SK-N-SH treated with all-trans-retinoic acid at 6 μM for 48 hours (cell line): ENCODE measurements around the gene GRID1.

Source experiments
- ATAC-seq: fragments of 200-7000 bp; cut with Tn5 transposase; 3 replicates; pipeline ENCODE4 v1.9.1; 2020; ENCODE audit warnings: mild to moderate bottlenecking, moderate library complexity
- ARNTL ChIP-seq: fragments of 450-650 bp; formaldehyde crosslinking; IDR thresholded peaks from 2 replicates; pipeline ENCODE4 v1.5.0; 2020; ENCODE audit warnings: low read depth, mild to moderate bottlenecking, moderate library complexity, borderline replicate concordance
- BACH2 ChIP-seq: fragments of 250-450 bp; sonication (Bioruptor Pico); IDR thresholded peaks from 2 replicates; pipeline ENCODE4 v1.9.0; 2021; ENCODE audit warnings: mild to moderate bottlenecking, borderline replicate concordance
- CSRNP3 ChIP-seq: fragments of 250-450 bp; sonication (Bioruptor Pico); IDR thresholded peaks from 2 replicates; pipeline ENCODE4 v1.5.1; 2021; ENCODE audit warnings: mild to moderate bottlenecking, moderate library complexity
- ESRRG ChIP-seq: fragments of 250-450 bp; sonication (Bioruptor Pico); IDR thresholded peaks from 2 replicates; pipeline ENCODE4 v1.6.1; 2021; ENCODE audit warnings: mild to moderate bottlenecking
- GLIS3 ChIP-seq: fragments of 250-450 bp; sonication (Bioruptor Pico); IDR thresholded peaks from 2 replicates; pipeline ENCODE4 v1.5.0; 2020; ENCODE audit warnings: mild to moderate bottlenecking, moderate library complexity
- ISL1 ChIP-seq: fragments of 250-450 bp; sonication (Bioruptor Pico); IDR thresholded peaks from 2 replicates; pipeline ENCODE4 v2.1.2; 2022; ENCODE audit warnings: mild to moderate bottlenecking, moderate library complexity
- OSR1 ChIP-seq: fragments of 250-450 bp; sonication (Bioruptor Pico); IDR thresholded peaks from 2 replicates; pipeline ENCODE4 v1.8.0; 2022; ENCODE audit warnings: moderate library complexity, mild to moderate bottlenecking, inconsistent platforms
- POU6F1 ChIP-seq: fragments of 250-450 bp; sonication (Bioruptor Pico); IDR thresholded peaks from 2 replicates; pipeline ENCODE4 v1.8.0; 2021; ENCODE audit warnings: low read depth, mild to moderate bottlenecking, moderate library complexity, borderline replicate concordance
- PPARA ChIP-seq: fragments of 250-450 bp; sonication (Bioruptor Pico); IDR thresholded peaks from 2 replicates; pipeline ENCODE4 v1.5.0; 2020; ENCODE audit warnings: mild to moderate bottlenecking, borderline replicate concordance
- SNAI2 ChIP-seq: fragments of 250-450 bp; sonication (Bioruptor Pico); IDR thresholded peaks from 2 replicates; pipeline ENCODE4 v1.5.0; 2020; ENCODE audit warnings: mild to moderate bottlenecking, moderate library complexity
- TCF4 ChIP-seq: fragments of 250-450 bp; sonication (Bioruptor Pico); IDR thresholded peaks from 2 replicates; pipeline ENCODE4 v1.8.0; 2021; ENCODE audit warnings: mild to moderate bottlenecking, moderate library complexity, borderline replicate concordance
- TOX ChIP-seq: fragments of 250-450 bp; sonication (Bioruptor Pico); IDR thresholded peaks from 2 replicates; pipeline ENCODE4 v1.8.0; 2021; ENCODE audit warnings: mild to moderate bottlenecking, moderate library complexity, borderline replicate concordance
- ZC3H10 ChIP-seq: fragments of 250-450 bp; sonication (Bioruptor Pico); IDR thresholded peaks from 2 replicates; pipeline ENCODE4 v1.5.1; 2021; ENCODE audit warnings: mild to moderate bottlenecking, moderate library complexity
- ZFP3 ChIP-seq: fragments of 250-450 bp; sonication (Bioruptor Pico); IDR thresholded peaks from 2 replicates; pipeline ENCODE4 v1.5.0; 2020; ENCODE audit warnings: mild to moderate bottlenecking, moderate library complexity
- ZFP30 ChIP-seq: fragments of 450-650 bp; formaldehyde crosslinking; IDR thresholded peaks from 2 replicates; pipeline ENCODE4 v1.5.0; 2022; ENCODE audit warnings: mild to moderate bottlenecking, moderate library complexity
- ZNF565 ChIP-seq: fragments of 450-650 bp; formaldehyde crosslinking; conservative IDR thresholded peaks from 2 replicates; pipeline ENCODE4 v1.5.0; 2020; ENCODE audit warnings: low read depth, mild to moderate bottlenecking, moderate library complexity
- ZNF70 ChIP-seq: fragments of 450-650 bp; formaldehyde crosslinking; IDR thresholded peaks from 2 replicates; pipeline ENCODE4 v1.5.0; 2020; ENCODE audit warnings: mild to moderate bottlenecking, moderate library complexity
- ZNF8 ChIP-seq: fragments of 450-650 bp; formaldehyde crosslinking; IDR thresholded peaks from 2 replicates; pipeline ENCODE4 v1.5.0; 2020; ENCODE audit warnings: mild to moderate bottlenecking, moderate library complexity
- TF ChIP-seq, protein P1 (sequence below): fragments of 250-450 bp; sonication (Bioruptor Pico); IDR thresholded peaks from 2 replicates; pipeline ENCODE4 v1.5.1; 2020; ENCODE audit warnings: low read depth, mild to moderate bottlenecking, moderate library complexity
- TF ChIP-seq, protein P2 (sequence below): fragments of 250-450 bp; sonication (Bioruptor Pico); IDR thresholded peaks from 2 replicates; pipeline ENCODE4 v1.5.0; 2020; ENCODE audit warnings: mild to moderate bottlenecking, moderate library complexity
- TF ChIP-seq, protein P3 (sequence below): fragments of 250-450 bp; sonication (Bioruptor Pico); IDR thresholded peaks from 2 replicates; pipeline ENCODE4 v1.8.0; 2020; ENCODE audit warnings: mild to moderate bottlenecking, moderate library complexity, borderline replicate concordance

GRID1 gene

GRCh38 chr10:86223256-86223655 is 143.3 kb downstream of the GRID1 start:
- no peak for ATAC-seq
- TF ChIP-seq TOX (CRISPR knock-in tag) (no peak), ZNF565 (no peak), OSR1 (CRISPR knock-in tag) (no peak)

DNA sequence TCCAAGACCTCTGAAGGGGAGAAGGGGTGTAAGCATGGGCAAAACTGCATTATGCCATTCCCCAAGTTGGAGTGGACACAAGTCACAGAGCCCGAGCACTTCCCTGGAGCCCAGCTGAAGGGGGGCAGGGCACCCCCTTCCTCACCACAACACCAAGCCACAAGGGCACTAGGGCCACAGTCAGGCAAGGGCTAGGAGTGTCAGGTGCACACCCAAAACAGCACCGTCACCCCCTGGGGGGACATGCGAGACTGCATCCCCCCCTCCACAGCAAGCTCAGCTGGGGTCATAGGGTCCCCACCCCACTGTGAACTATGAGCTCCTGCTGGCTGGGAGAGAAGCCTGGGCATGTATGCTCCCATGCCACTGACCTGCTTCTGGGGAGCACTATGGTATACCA is 143.9 kb downstream of the GRID1 start:
- no peak for ATAC-seq
- no peak for TF ChIP-seq PPARA
- TF ChIP-seq ZNF565: no peak
- no peak for TF ChIP-seq ZFP3 (CRISPR knock-in tag)
- no peak for TF ChIP-seq BACH2
- TF ChIP-seq ZNF70: no peak
- TF ChIP-seq SNAI2 (CRISPR knock-in tag): no peak
- no peak for TF ChIP-seq ISL1 (CRISPR knock-in tag)
- TF ChIP-seq, protein P1, sequence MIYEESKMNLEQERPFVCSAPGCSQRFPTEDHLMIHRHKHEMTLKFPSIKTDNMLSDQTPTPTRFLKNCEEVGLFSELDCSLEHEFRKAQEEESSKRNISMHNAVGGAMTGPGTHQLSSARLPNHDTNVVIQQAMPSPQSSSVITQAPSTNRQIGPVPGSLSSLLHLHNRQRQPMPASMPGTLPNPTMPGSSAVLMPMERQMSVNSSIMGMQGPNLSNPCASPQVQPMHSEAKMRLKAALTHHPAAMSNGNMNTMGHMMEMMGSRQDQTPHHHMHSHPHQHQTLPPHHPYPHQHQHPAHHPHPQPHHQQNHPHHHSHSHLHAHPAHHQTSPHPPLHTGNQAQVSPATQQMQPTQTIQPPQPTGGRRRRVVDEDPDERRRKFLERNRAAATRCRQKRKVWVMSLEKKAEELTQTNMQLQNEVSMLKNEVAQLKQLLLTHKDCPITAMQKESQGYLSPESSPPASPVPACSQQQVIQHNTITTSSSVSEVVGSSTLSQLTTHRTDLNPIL (CRISPR knock-in tag): no peak
- no peak for TF ChIP-seq TOX (CRISPR knock-in tag)
- TF ChIP-seq POU6F1 (CRISPR knock-in tag): no peak
- TF ChIP-seq ZNF8 (CRISPR knock-in tag): no peak
- no peak for TF ChIP-seq ZFP30 (CRISPR knock-in tag)
- TF ChIP-seq, protein P2, sequence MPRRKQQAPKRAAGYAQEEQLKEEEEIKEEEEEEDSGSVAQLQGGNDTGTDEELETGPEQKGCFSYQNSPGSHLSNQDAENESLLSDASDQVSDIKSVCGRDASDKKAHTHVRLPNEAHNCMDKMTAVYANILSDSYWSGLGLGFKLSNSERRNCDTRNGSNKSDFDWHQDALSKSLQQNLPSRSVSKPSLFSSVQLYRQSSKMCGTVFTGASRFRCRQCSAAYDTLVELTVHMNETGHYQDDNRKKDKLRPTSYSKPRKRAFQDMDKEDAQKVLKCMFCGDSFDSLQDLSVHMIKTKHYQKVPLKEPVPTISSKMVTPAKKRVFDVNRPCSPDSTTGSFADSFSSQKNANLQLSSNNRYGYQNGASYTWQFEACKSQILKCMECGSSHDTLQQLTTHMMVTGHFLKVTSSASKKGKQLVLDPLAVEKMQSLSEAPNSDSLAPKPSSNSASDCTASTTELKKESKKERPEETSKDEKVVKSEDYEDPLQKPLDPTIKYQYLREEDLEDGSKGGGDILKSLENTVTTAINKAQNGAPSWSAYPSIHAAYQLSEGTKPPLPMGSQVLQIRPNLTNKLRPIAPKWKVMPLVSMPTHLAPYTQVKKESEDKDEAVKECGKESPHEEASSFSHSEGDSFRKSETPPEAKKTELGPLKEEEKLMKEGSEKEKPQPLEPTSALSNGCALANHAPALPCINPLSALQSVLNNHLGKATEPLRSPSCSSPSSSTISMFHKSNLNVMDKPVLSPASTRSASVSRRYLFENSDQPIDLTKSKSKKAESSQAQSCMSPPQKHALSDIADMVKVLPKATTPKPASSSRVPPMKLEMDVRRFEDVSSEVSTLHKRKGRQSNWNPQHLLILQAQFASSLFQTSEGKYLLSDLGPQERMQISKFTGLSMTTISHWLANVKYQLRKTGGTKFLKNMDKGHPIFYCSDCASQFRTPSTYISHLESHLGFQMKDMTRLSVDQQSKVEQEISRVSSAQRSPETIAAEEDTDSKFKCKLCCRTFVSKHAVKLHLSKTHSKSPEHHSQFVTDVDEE: no peak

DNA sequence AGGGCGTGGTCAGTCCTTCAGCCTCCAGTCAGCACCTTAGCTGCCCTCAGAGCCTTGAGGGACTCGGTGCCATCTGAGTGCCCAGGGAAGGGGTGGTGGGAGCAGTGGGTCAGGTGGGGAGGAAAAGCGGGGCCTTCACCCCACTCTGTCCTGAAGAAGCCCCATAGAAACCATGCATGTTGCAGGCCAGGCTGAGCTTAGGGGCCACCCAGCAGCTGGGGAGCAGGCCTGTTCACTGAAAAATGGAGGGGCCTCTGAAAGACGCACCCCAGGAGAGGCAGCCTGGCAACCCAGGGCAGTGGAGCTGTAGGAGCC is 144.3 kb downstream of the GRID1 start:
- ATAC-seq: no peak
- no peak for TF ChIP-seq ISL1 (CRISPR knock-in tag)
- no peak for TF ChIP-seq ZC3H10
- TF ChIP-seq, protein P1 (CRISPR knock-in tag): no peak
- no peak for TF ChIP-seq OSR1 (CRISPR knock-in tag)
- TF ChIP-seq BACH2: no peak
- no peak for TF ChIP-seq PPARA
- no peak for TF ChIP-seq ARNTL (CRISPR knock-in tag)
- TF ChIP-seq SNAI2 (CRISPR knock-in tag): no peak
- no peak for TF ChIP-seq ZNF565
- TF ChIP-seq ZNF70: no peak
- no peak for TF ChIP-seq GLIS3 (CRISPR knock-in tag)
- TF ChIP-seq TCF4 (CRISPR knock-in tag): no peak
- TF ChIP-seq POU6F1 (CRISPR knock-in tag): no peak
- TF ChIP-seq, protein P3, sequence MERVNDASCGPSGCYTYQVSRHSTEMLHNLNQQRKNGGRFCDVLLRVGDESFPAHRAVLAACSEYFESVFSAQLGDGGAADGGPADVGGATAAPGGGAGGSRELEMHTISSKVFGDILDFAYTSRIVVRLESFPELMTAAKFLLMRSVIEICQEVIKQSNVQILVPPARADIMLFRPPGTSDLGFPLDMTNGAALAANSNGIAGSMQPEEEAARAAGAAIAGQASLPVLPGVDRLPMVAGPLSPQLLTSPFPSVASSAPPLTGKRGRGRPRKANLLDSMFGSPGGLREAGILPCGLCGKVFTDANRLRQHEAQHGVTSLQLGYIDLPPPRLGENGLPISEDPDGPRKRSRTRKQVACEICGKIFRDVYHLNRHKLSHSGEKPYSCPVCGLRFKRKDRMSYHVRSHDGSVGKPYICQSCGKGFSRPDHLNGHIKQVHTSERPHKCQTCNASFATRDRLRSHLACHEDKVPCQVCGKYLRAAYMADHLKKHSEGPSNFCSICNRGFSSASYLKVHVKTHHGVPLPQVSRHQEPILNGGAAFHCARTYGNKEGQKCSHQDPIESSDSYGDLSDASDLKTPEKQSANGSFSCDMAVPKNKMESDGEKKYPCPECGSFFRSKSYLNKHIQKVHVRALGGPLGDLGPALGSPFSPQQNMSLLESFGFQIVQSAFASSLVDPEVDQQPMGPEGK (CRISPR knock-in tag): no peak
- no peak for TF ChIP-seq ESRRG (CRISPR knock-in tag)
- TF ChIP-seq TOX (CRISPR knock-in tag): no peak
- TF ChIP-seq ZFP30 (CRISPR knock-in tag): no peak
- no peak for TF ChIP-seq ZFP3 (CRISPR knock-in tag)
- TF ChIP-seq CSRNP3 (CRISPR knock-in tag): no peak
- TF ChIP-seq, protein P2: no peak
